IMR-90 (cell line): ENCODE results near the gene DRAXIN. TPM values are rescaled to one million over a fixed set of nuclear protein-coding genes. Genes with fewer than 3 reads are reported as not detected.

Experiments
- ATAC-seq: fragments of 200-7000 bp; cut with Tn5 transposase; 2 replicates; pipeline ENCODE4 v1.9.1; 2020; ENCODE audit warnings: low read depth, mild to moderate bottlenecking, moderate library complexity
- BruUV-seq: library from RNA; stranded (reverse); fragments of 400-500 nt; replicated peaks from 2 replicates; lab custom pipeline; 2021; lab: Mats Ljungman, UMichigan
- CTCF ChIA-PET: fragments of 300-600 bp; formaldehyde crosslinking; extraction: SDS; loops from one replicate; lab custom pipeline; 2021; ENCODE audit warnings: antibody characterized with exemption; lab: Yijun Ruan, JAX
- POLR2A ChIA-PET: fragments of 300-600 bp; sonication (Branson Sonifier 250); formaldehyde crosslinking; loops from one replicate; lab custom pipeline; 2022; ENCODE audit warnings: antibody characterized with exemption; ENCODE audit not compliant: unreplicated experiment; lab: Charles Lee
- DNase-seq: peaks from one replicate; pipeline ENCODE4 v3.0.0; 2013
- H2AFZ ChIP-seq: replicated peaks from 2 replicates; pipeline ENCODE3; 2013; ENCODE audit warnings: low read length, mild to moderate bottlenecking; ENCODE audit not compliant: poor library complexity
- H2AK5ac ChIP-seq: 2 replicates; pipeline ENCODE4 v1.6.1; 2013; ENCODE audit warnings: low read depth, low read length, inconsistent platforms
- H2AK9ac ChIP-seq: replicated peaks from 2 replicates; pipeline ENCODE3; 2013; ENCODE audit warnings: mild to moderate bottlenecking, low read depth, low read length, moderate library complexity; ENCODE audit not compliant: poor library complexity
- H2BK120ac ChIP-seq: 2 replicates; pipeline ENCODE4 v1.6.1; 2013; ENCODE audit warnings: low read depth, low read length, inconsistent platforms
- H2BK15ac ChIP-seq: 3 replicates; pipeline ENCODE4 v1.6.1; 2013; ENCODE audit warnings: low read depth, low read length, inconsistent platforms
- H2BK20ac ChIP-seq: 2 replicates; pipeline ENCODE4 v1.6.1; 2013; ENCODE audit warnings: low read depth, mild to moderate bottlenecking, inconsistent platforms, low read length, moderate library complexity
- H2BK5ac ChIP-seq: 2 replicates; pipeline ENCODE4 v1.6.1; 2013; ENCODE audit warnings: mild to moderate bottlenecking, low read depth, low read length, inconsistent platforms; ENCODE audit not compliant: poor library complexity, severe bottlenecking
- H3K14ac ChIP-seq: replicated peaks from 2 replicates; pipeline ENCODE4 v1.6.1; 2013; ENCODE audit warnings: low read depth, low read length, inconsistent platforms
- H3K18ac ChIP-seq: 2 replicates; pipeline ENCODE4 v1.6.1; 2013; ENCODE audit warnings: low read depth, low read length, control low read depth
- H3K23ac ChIP-seq: 2 replicates; pipeline ENCODE4 v1.6.1; 2013; ENCODE audit warnings: low read depth, low read length, inconsistent platforms
- H3K27ac ChIP-seq: 2 replicates; pipeline ENCODE4 v1.5.1; 2013; ENCODE audit warnings: mild to moderate bottlenecking, control low read depth, low read length; ENCODE audit not compliant: insufficient read depth
- H3K27me3 ChIP-seq: 2 replicates; pipeline ENCODE4 v1.6.1; 2013; ENCODE audit warnings: low read length; ENCODE audit not compliant: control insufficient read depth, insufficient read depth
- H3K36me3 ChIP-seq: 2 replicates; pipeline ENCODE4 v1.6.1; 2013; ENCODE audit warnings: low read length, mixed read lengths; ENCODE audit not compliant: control insufficient read depth, insufficient read depth
- H3K4ac ChIP-seq: 2 replicates; pipeline ENCODE4 v1.6.1; 2013; ENCODE audit warnings: low read depth, low read length, inconsistent platforms
- H3K4me1 ChIP-seq: 2 replicates; pipeline ENCODE4 v1.6.1; 2013; ENCODE audit warnings: low read length, mixed read lengths; ENCODE audit not compliant: control insufficient read depth, insufficient read depth
- H3K4me2 ChIP-seq: 2 replicates; pipeline ENCODE4 v1.6.1; 2013; ENCODE audit warnings: low read depth, mild to moderate bottlenecking, control low read depth, low read length, moderate library complexity
- H3K4me3 ChIP-seq: 2 replicates; pipeline ENCODE4 v1.5.1; 2013; ENCODE audit warnings: low read depth, mild to moderate bottlenecking, control low read depth, low read length, moderate library complexity; ENCODE audit not compliant: insufficient read depth
- H3K56ac ChIP-seq: 2 replicates; pipeline ENCODE4 v1.6.1; 2013; ENCODE audit warnings: low read length, inconsistent platforms; ENCODE audit not compliant: insufficient read depth; ENCODE audit errors: extremely low read depth
- H3K79me1 ChIP-seq, 2 experiments: 2 replicates each; pipeline ENCODE4 v1.6.1; 2013; ENCODE audit warnings: low read length in 2 of 2, inconsistent platforms in 1 of 2, low read depth in 1 of 2
- H3K9ac ChIP-seq: 2 replicates; pipeline ENCODE4 v1.6.1; 2013; ENCODE audit warnings: low read depth, low read length, control low read depth
- H3K9me1 ChIP-seq: 2 replicates; pipeline ENCODE4 v1.6.1; 2013; ENCODE audit warnings: low read length, inconsistent platforms; ENCODE audit not compliant: insufficient read depth
- H3K9me3 ChIP-seq: 2 replicates; pipeline ENCODE4 v1.6.1; 2013; ENCODE audit warnings: low read length; ENCODE audit not compliant: control insufficient read depth, insufficient read depth
- H4K20me1 ChIP-seq: 2 replicates; pipeline ENCODE4 v1.6.1; 2013; ENCODE audit warnings: low read length, inconsistent platforms; ENCODE audit not compliant: insufficient read depth
- H4K5ac ChIP-seq: 2 replicates; pipeline ENCODE4 v1.6.1; 2013; ENCODE audit warnings: mild to moderate bottlenecking, low read depth, low read length, control low read depth
- H4K8ac ChIP-seq, 2 experiments: 2 replicates each; pipeline ENCODE4 v1.6.1; 2013; ENCODE audit warnings: low read depth in 2 of 2, low read length in 2 of 2, control low read depth in 1 of 2, inconsistent platforms in 1 of 2
- H4K91ac ChIP-seq: 2 replicates; pipeline ENCODE4 v1.6.1; 2013; ENCODE audit warnings: low read depth, low read length, inconsistent platforms; ENCODE audit not compliant: insufficient read depth
- CEBPB ChIP-seq: IDR thresholded peaks from 2 replicates; pipeline ENCODE4 v1.6.1; 2012; ENCODE audit warnings: low read depth, low read length, improper control_type of control experiment
- MAFK ChIP-seq: IDR thresholded peaks from 2 replicates; pipeline ENCODE4 v1.6.1; 2012; ENCODE audit warnings: low read depth, low read length, improper control_type of control experiment
- MAZ ChIP-seq: IDR thresholded peaks from 2 replicates; pipeline ENCODE4 v1.6.1; 2012; ENCODE audit warnings: low read depth, mild to moderate bottlenecking, low read length, improper control_type of control experiment, moderate library complexity, borderline replicate concordance
- MXI1 ChIP-seq: IDR thresholded peaks from 2 replicates; pipeline ENCODE4 v1.6.1; 2012; ENCODE audit warnings: low read depth, mild to moderate bottlenecking, low read length, moderate library complexity, borderline replicate concordance
- NFE2L2 ChIP-seq: fragments of 150-350 bp; IDR thresholded peaks from 2 replicates; pipeline ENCODE4 v1.6.1; 2016; ENCODE audit warnings: low read depth, mild to moderate bottlenecking, low read length
- RAD21 ChIP-seq: IDR thresholded peaks from 2 replicates; pipeline ENCODE4 v1.6.1; 2012; ENCODE audit warnings: low read length, improper control_type of control experiment
- RCOR1 ChIP-seq: IDR thresholded peaks from 2 replicates; pipeline ENCODE4 v1.6.1; 2012; ENCODE audit warnings: mild to moderate bottlenecking, low read length, improper control_type of control experiment; ENCODE audit not compliant: insufficient replicate concordance
- RFX5 ChIP-seq: IDR thresholded peaks from 2 replicates; pipeline ENCODE4 v1.8.0; 2012; ENCODE audit warnings: low read depth, mild to moderate bottlenecking, low read length, moderate library complexity
- SMC3 ChIP-seq: fragments of 150-350 bp; IDR thresholded peaks from 2 replicates; pipeline ENCODE4 v1.6.1; 2016; ENCODE audit warnings: low read depth, mild to moderate bottlenecking, antibody characterized with exemption, low read length, moderate library complexity
- WGBS, 2 experiments: methylation state at CpG; one replicate each; pipeline versions ENCODE4 v1.1.5 to v1.1.7; 2013; ENCODE audit warnings: missing lambda C conversion rate in 2 of 2; ENCODE audit not compliant: insufficient read length in 1 of 2; ENCODE audit errors: extremely low coverage in 2 of 2; 5-methylcytosine and 5-hydroxymethylcytosine counted together
- dilution Hi-C: fragments of 300-500 bp; cut with HindIII; formaldehyde crosslinking; loops from one replicate; pipeline ENCODE4 v1.14.3; 2018; ENCODE audit warnings: low sequenced_read_pairs; ENCODE audit not compliant: unreplicated experiment
- in situ Hi-C: fragments of 300-500 bp; cut with MboI; formaldehyde crosslinking; loops from 3 replicates; pipeline ENCODE4 v1.14.3; 2019; ENCODE audit warnings: low sequenced_read_pairs, inconsistent platforms, mixed read lengths
- intact Hi-C: fragments of 100-400 bp; cut with micrococcal nuclease; formaldehyde crosslinking; loops from 2 replicates; pipeline ENCODE4 v1.10.0; 2022
- polyA plus RNA-seq, 3 experiments: library from polyadenylated mRNA; depleted of rRNA; stranded (reverse); fragments of >200 nt; gene quantifications; 2 replicates each; pipeline ENCODE4 v1.2.3, GENCODE V29; 2012; ENCODE audit warnings: low replicate concordance in 1 of 3
- total RNA-seq: library from RNA; depleted of rRNA; stranded (reverse); fragments of >200 nt; gene quantifications from 2 replicates; pipeline ENCODE4 v1.2.3, GENCODE V29; 2012
- TF ChIP-seq, protein P1 (sequence below): fragments of 150-350 bp; IDR thresholded peaks from 2 replicates; pipeline ENCODE4 v1.6.1; 2016; ENCODE audit warnings: low read depth, mild to moderate bottlenecking, low read length, moderate library complexity, borderline replicate concordance
- TF ChIP-seq, protein P2 (sequence below): fragments of 150-350 bp; IDR thresholded peaks from 2 replicates; pipeline ENCODE4 v1.6.1; 2017; ENCODE audit warnings: mild to moderate bottlenecking, antibody characterized with exemption, low read length, low read depth

Gene DRAXIN
- total and polyA plus RNA-seq, 2 of the 4 experiments (the other 2 are of a cell fraction): under 0.01 to 0.02 TPM

DNA sequence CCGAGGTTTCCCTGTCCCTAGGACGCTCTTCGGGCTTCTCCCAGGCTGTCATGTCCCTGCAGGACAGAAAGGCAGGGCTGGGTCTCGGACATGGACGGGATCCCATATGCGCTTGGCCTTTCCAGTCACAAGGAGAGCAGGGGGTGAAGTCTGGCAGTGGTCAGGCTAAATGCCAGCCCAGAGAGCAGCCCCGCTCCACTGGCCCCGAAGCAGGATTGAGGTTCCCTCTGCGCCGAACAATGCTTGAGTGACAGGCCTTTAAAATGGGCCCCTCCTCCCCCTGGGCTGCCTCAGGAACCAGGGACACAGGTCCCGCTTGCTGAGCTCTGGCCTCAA is 12.7 kb downstream of the DRAXIN start:
- Histone ChIP-seq H3K9me1 (peaks cover 4% of the 10 kb centered on the region), H3K9me3 (no peaks in the 10 kb centered on the region), H2BK20ac (no peak overlapping the region), H2BK5ac (no peak overlapping the region), H3K14ac (no peak overlapping the region), H3K27ac (no peak overlapping the region), H3K23ac (no peak overlapping the region), H4K5ac (no peak overlapping the region), H3K36me3 (no peaks in the 10 kb centered on the region), H4K91ac (no peak overlapping the region), H3K4me1 (no peaks in the 10 kb centered on the region; the same call in 1 of the 2 replicates), H3K27me3 (peaks cover 54% of the 10 kb centered on the region), H2AK9ac (no peak overlapping the region), H3K18ac (no peak overlapping the region), H3K4me2 (no peak overlapping the region), H3K79me1 (no peaks in the 10 kb centered on the region), H2AFZ (no peak overlapping the region), H2BK15ac (no peak overlapping the region), H3K9ac (no peak overlapping the region), H4K20me1 (no peaks in the 10 kb centered on the region), H3K56ac (no peak overlapping the region), H3K4ac (no peak overlapping the region), H4K8ac (no peak overlapping the region), H2AK5ac (no peak overlapping the region), H2BK120ac (no peak overlapping the region), H3K4me3 (no peak overlapping the region)
- POLR2A ChIA-PET: no interaction called here
- WGBS, 2 experiments: no CpG with 5 or more reads among the region's 11 CpGs
- in situ Hi-C loops (no loop called here), dilution Hi-C loops (no loop called here), intact Hi-C loops (no loop called here)
- TF ChIP-seq, protein P1, sequence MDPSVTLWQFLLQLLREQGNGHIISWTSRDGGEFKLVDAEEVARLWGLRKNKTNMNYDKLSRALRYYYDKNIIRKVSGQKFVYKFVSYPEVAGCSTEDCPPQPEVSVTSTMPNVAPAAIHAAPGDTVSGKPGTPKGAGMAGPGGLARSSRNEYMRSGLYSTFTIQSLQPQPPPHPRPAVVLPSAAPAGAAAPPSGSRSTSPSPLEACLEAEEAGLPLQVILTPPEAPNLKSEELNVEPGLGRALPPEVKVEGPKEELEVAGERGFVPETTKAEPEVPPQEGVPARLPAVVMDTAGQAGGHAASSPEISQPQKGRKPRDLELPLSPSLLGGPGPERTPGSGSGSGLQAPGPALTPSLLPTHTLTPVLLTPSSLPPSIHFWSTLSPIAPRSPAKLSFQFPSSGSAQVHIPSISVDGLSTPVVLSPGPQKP: no peak
- no peak for TF ChIP-seq RCOR1
- TF ChIP-seq, protein P2, sequence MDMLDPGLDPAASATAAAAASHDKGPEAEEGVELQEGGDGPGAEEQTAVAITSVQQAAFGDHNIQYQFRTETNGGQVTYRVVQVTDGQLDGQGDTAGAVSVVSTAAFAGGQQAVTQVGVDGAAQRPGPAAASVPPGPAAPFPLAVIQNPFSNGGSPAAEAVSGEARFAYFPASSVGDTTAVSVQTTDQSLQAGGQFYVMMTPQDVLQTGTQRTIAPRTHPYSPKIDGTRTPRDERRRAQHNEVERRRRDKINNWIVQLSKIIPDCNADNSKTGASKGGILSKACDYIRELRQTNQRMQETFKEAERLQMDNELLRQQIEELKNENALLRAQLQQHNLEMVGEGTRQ: no peak
- TF ChIP-seq RFX5: no peak
- TF ChIP-seq CEBPB: no peak
- TF ChIP-seq NFE2L2: no peak
- no peak for TF ChIP-seq MAFK
- TF ChIP-seq RAD21: no peak
- no peak for TF ChIP-seq MXI1
- no peak for TF ChIP-seq SMC3
- TF ChIP-seq MAZ: no peak
- DNase-seq (no peak), ATAC-seq (no peak)
- CTCF ChIA-PET: no interaction called here
- BruUV-seq: no TSS peak
